ENCODE data around the gene DAG1. TPM values are rescaled to one million over a fixed set of nuclear protein-coding genes. Genes with fewer than 3 reads are reported as not detected.

DAG1 gene
- total and polyA plus RNA-seq, 10 of the 15 experiments (the other 5 are each of a cell fraction or from before 2014, with no cell fraction given): 0.33 to 16.3 (median 9.2) TPM

- FAIRE-seq: no peak
- DNase-seq (ENCODE audit: low read depth, low spot score): no peak
- ChIA-PET SMC1A (ENCODE audit: uncharacterized antibody, unreplicated experiment) (no interaction called here), CTCF (interaction anchor here (1.4 kb wide), 1 partner anchor 22 kb away, joined by 3 read pairs; no protein-coding TSS in a partner anchor), POLR2A (no interaction called here), RAD21 (ENCODE audit: unreplicated experiment) (interaction anchor here (0.8 kb wide), 1 partner anchor 22 kb away, joined by 3 read pairs; no protein-coding TSS in a partner anchor)
- H3K27me3 ChIP-seq (replicated peaks in 1 of 2; ENCODE audit: control insufficient read depth in 2 of 2, insufficient read depth in 2 of 2, low read length in 1 of 2): no peaks in the 10 kb centered on the region
- no peak for TF ChIP-seq GABPA (IDR thresholded peaks at IDR 0.05; ENCODE audit: low read depth)
- TF ChIP-seq FOS (IDR thresholded peaks at IDR 0.05; ENCODE audit: borderline replicate concordance, extremely low read depth, insufficient read length): no peak
- TF ChIP-seq CREB1 (IDR thresholded peaks at IDR 0.05; ENCODE audit: low read depth): no peak
- no peak for TF ChIP-seq HCFC1 (IDR thresholded peaks at IDR 0.05; ENCODE audit: low read length)
- TF ChIP-seq ZSCAN29 (IDR thresholded peaks at IDR 0.05): no peak
- no peak for TF ChIP-seq TAF1 (IDR thresholded peaks at IDR 0.05; ENCODE audit: borderline replicate concordance, low read depth, low read length)
- TF ChIP-seq TARDBP (IDR thresholded peaks at IDR 0.05; ENCODE audit: borderline replicate concordance): no peak
- TF ChIP-seq RBBP5 (conservative IDR thresholded peaks at IDR 0.05): no peak
- TF ChIP-seq, protein P1, sequence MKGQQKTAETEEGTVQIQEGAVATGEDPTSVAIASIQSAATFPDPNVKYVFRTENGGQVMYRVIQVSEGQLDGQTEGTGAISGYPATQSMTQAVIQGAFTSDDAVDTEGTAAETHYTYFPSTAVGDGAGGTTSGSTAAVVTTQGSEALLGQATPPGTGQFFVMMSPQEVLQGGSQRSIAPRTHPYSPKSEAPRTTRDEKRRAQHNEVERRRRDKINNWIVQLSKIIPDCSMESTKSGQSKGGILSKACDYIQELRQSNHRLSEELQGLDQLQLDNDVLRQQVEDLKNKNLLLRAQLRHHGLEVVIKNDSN (IDR thresholded peaks at IDR 0.05; ENCODE audit: borderline replicate concordance, extremely low read length, insufficient read depth, low read depth, low read length): no peak
- TF ChIP-seq BMI1 (IDR thresholded peaks at IDR 0.05; ENCODE audit: borderline replicate concordance): no peak
- TF ChIP-seq SREBF2 (IDR thresholded peaks at IDR 0.05; ENCODE audit: low read length): no peak
- TF ChIP-seq NRF1 (conservative IDR thresholded peaks at IDR 0.05; ENCODE audit: low read depth, low read length): no peak
- TF ChIP-seq, protein P2, sequence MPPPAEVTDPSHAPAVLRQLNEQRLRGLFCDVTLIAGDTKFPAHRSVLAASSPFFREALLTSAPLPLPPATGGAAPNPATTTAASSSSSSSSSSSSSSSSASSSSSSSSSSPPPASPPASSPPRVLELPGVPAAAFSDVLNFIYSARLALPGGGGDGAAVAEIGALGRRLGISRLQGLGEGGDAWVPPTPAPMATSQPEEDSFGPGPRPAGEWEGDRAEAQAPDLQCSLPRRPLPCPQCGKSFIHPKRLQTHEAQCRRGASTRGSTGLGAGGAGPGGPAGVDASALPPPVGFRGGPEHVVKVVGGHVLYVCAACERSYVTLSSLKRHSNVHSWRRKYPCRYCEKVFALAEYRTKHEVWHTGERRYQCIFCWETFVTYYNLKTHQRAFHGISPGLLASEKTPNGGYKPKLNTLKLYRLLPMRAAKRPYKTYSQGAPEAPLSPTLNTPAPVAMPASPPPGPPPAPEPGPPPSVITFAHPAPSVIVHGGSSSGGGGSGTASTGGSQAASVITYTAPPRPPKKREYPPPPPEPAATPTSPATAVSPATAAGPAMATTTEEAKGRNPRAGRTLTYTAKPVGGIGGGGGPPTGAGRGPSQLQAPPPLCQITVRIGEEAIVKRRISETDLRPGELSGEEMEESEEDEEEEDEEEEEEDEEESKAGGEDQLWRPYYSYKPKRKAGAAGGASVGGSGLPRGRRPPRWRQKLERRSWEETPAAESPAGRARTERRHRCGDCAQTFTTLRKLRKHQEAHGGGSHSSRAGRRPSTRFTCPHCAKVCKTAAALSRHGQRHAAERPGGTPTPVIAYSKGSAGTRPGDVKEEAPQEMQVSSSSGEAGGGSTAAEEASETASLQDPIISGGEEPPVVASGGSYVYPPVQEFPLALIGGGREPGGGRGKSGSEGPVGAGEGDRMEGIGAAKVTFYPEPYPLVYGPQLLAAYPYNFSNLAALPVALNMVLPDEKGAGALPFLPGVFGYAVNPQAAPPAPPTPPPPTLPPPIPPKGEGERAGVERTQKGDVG (CRISPR knock-in tag; IDR thresholded peaks at IDR 0.05): no peak
- no peak for TF ChIP-seq HDAC2 (IDR thresholded peaks at IDR 0.05)
- no peak for TF ChIP-seq TCF12 (IDR thresholded peaks at IDR 0.05; ENCODE audit: low read depth, low read length)
- TF ChIP-seq NR2F1 (conservative IDR thresholded peaks at IDR 0.05): no peak
- no peaks in the 10 kb centered on the region for H3K79me2 ChIP-seq (ENCODE audit: control insufficient read depth, insufficient read depth, low read length)
- WGBS (ENCODE audit: insufficient coverage, insufficient replicate concordance, low lambda C conversion rate, missing lambda C conversion rate): 83% methylated on average over 3 of the region's 3 CpGs
- peaks cover 2 to 16% of the 10 kb centered on the region in 2 experiments; a peak in 3 of 4 replicates for H3K36me3 ChIP-seq (ENCODE audit: control insufficient read depth in 2 of 2, insufficient read depth in 2 of 2, low read length in 1 of 2)
- H4K20me1 ChIP-seq (ENCODE audit: control insufficient read depth, insufficient read depth): no peaks in the 10 kb centered on the region
- H2AFZ ChIP-seq (ENCODE audit: control insufficient read depth, low read depth, low read length): no peak overlapping the region
- no TSS peak for BruUV-seq (replicated peaks)
- no peaks in the 10 kb centered on the region for H3K9me3 ChIP-seq (replicated peaks; ENCODE audit: control insufficient read depth, insufficient read depth, low read length)
- ATAC-seq: no peak
- intact Hi-C loops (cut with micrococcal nuclease; ENCODE audit: unreplicated experiment): no loop called here
- H3K9ac ChIP-seq (ENCODE audit: control insufficient read depth, insufficient read depth, low read length): no peak overlapping the region
- in situ Hi-C loops (cut with MboI): no loop called here
- no peak overlapping the region for H3K4me3 ChIP-seq
- no peak overlapping the region for H3K4me2 ChIP-seq (ENCODE audit: control insufficient read depth, insufficient read depth)
- 0 out of 2 replicates have a peak, but pooled peaks cover 4% of the 10 kb centered on the region for H3K4me1 ChIP-seq (ENCODE audit: control insufficient read depth, insufficient read depth, low read length)
- no peak overlapping the region for H3K27ac ChIP-seq (ENCODE audit: control insufficient read depth, insufficient read depth)
Measured at GRCh38 chr3:49518016-49518415, 47.9 kb downstream of the DAG1 start.

All from GM12878 (cell line).